ENCODE measurements around the gene NCAPG. TPM values are rescaled to one million over a fixed set of nuclear protein-coding genes. Genes with fewer than 3 reads are reported as not detected.
"Not testable (repeated sequence)": the region's sequence is repeated elsewhere in the genome, so short reads cannot be mapped to it uniquely, and the experiment has no call there.

NCAPG gene
- total and polyA plus RNA-seq, 7 donors = under 0.01 to 8.2 (median 0.66) TPM

GRCh38 chr4:17816142-17816541 is 5.4 kb downstream of the NCAPG start:
- no peaks in the 10 kb centered on the region for H3K9me3 ChIP-seq
- H3K27me3 ChIP-seq = no peaks in the 10 kb centered on the region
- H3K4me3 ChIP-seq = no peak overlapping the region
- TF ChIP-seq POLR2A (IDR thresholded peaks at IDR 0.05) = no peak
- TF ChIP-seq EP300 (IDR thresholded peaks at IDR 0.05) = no peak
- no peak for TF ChIP-seq CTCF (IDR thresholded peaks at IDR 0.05)
- no peak for TF ChIP-seq POLR2AphosphoS5 (IDR thresholded peaks at IDR 0.05)
- WGBS, 2 donors = 95 to 97% methylated on average over 12 of the region's 12 CpGs
- H3K36me3 ChIP-seq = no peaks in the 10 kb centered on the region
- H3K4me1 ChIP-seq = peaks cover 0 to 5% (median 4%) of the 10 kb centered on the region in 4 donors
- DNase-seq = no peak
- intact Hi-C loops (cut with DNase I) = loop anchor here (5.0 kb wide), 1 partner anchor 776 kb away; no protein-coding TSS in a partner anchor
- H3K27ac ChIP-seq = no peak overlapping the region

- peak in 3 of 4 experiments; percentile 10 to 45 (median 43) for TF ChIP-seq CTCF (IDR thresholded peaks at IDR 0.05)
- TF ChIP-seq POLR2A (IDR thresholded peaks at IDR 0.05) = no peak
- TF ChIP-seq EP300 (IDR thresholded peaks at IDR 0.05) = no peak
- Histone ChIP-seq H3K9me3 (no peaks in the 10 kb centered on the region), H3K27me3 (no peaks in the 10 kb centered on the region), H3K36me3 (no peaks in the 10 kb centered on the region), H3K4me1 (no peaks in the 10 kb centered on the region), H3K4me3 (no peak overlapping the region), H3K27ac (no peak overlapping the region)
- DNase-seq = no peak
- 55 to 58% methylated on average over 5 of the region's 5 CpGs for WGBS, 2 donors
- intact Hi-C loops (cut with DNase I) = loop anchor here (5.0 kb wide), 1 partner anchor 775 kb away; no protein-coding TSS in a partner anchor
Measured at GRCh38 chr4:17817027-17817426, 6.2 kb downstream of the NCAPG start.

- no peaks in the 10 kb centered on the region for H3K4me1 ChIP-seq
- H3K4me3 ChIP-seq = no peak overlapping the region
- no peak for TF ChIP-seq POLR2A (IDR thresholded peaks at IDR 0.05)
- TF ChIP-seq POLR2AphosphoS5 (IDR thresholded peaks at IDR 0.05) = no peak
- no peak for TF ChIP-seq EP300 (IDR thresholded peaks at IDR 0.05)
- no peak for TF ChIP-seq CTCF (IDR thresholded peaks at IDR 0.05)
- H3K27ac ChIP-seq = no peak overlapping the region
- H3K9me3 ChIP-seq = no peaks in the 10 kb centered on the region
- intact Hi-C loops (cut with DNase I) = no loop called here
- no peaks in the 10 kb centered on the region for H3K27me3 ChIP-seq
- 82 to 86% methylated on average over 1 of the region's 1 CpG for WGBS, 2 donors
- H3K36me3 ChIP-seq = no peaks in the 10 kb centered on the region
- no peak for DNase-seq
Measured at GRCh38 chr4:17823871-17824669, 13.3 kb downstream of the NCAPG start.

- DNase-seq = no peak
- Histone ChIP-seq H3K4me3 (no peak overlapping the region), H3K9me3 (no peaks in the 10 kb centered on the region), H3K4me1 (no peaks in the 10 kb centered on the region), H3K36me3 (no peaks in the 10 kb centered on the region), H3K27me3 (no peaks in the 10 kb centered on the region), H3K27ac (no peak overlapping the region)
- intact Hi-C loops (cut with DNase I) = no loop called here
- 93 to 96% methylated on average over 2 of the region's 2 CpGs for WGBS, 2 donors
- TF ChIP-seq EP300 (IDR thresholded peaks at IDR 0.05) = no peak
- no peak for TF ChIP-seq POLR2AphosphoS5 (IDR thresholded peaks at IDR 0.05)
- no peak for TF ChIP-seq CTCF (IDR thresholded peaks at IDR 0.05)
- no peak for TF ChIP-seq POLR2A (IDR thresholded peaks at IDR 0.05)
Measured at GRCh38 chr4:17846266-17846665, 35.5 kb downstream of the NCAPG start.

- WGBS, 2 donors = 88 to 95% methylated on average over 1 of the region's 1 CpG
- H3K27ac ChIP-seq; intact Hi-C loops (cut with DNase I): not testable (repeated sequence)
Measured at GRCh38 chr4:17850295-17850694, 39.5 kb downstream of the NCAPG start.

More at GRCh38 chr4:17850295-17850694, 39.5 kb downstream of the NCAPG start:
- H3K36me3 ChIP-seq, H3K27me3 ChIP-seq, H3K9me3 ChIP-seq, H3K4me1 ChIP-seq, DNase-seq, H3K4me3 ChIP-seq: not testable (repeated sequence)

Data from sigmoid colon (tissue), 7 donors.